Skeletal muscle satellite cell (primary cell): ENCODE measurements around the gene C2CD4C.
"Not testable (repeated sequence)": the region's sequence is repeated elsewhere in the genome, so short reads cannot be mapped to it uniquely, and the experiment has no call there.

Experiments used
- H3K27me3 ChIP-seq: 2 replicates; pipeline ENCODE4 v1.7.0; 2013; ENCODE audit warnings: low read length; ENCODE audit not compliant: control insufficient read depth, insufficient read depth
- H3K36me3 ChIP-seq: 2 replicates; pipeline ENCODE4 v1.7.0; 2013; ENCODE audit warnings: mild to moderate bottlenecking, control low read depth, low read length; ENCODE audit not compliant: insufficient read depth
- H3K4me1 ChIP-seq: 2 replicates; pipeline ENCODE4 v1.7.0; 2013; ENCODE audit warnings: low read length; ENCODE audit not compliant: control insufficient read depth, insufficient read depth
- H3K4me2 ChIP-seq: 2 replicates; pipeline ENCODE4 v1.7.0; 2013; ENCODE audit warnings: mild to moderate bottlenecking, low read length
- H3K4me3 ChIP-seq: 2 replicates; pipeline ENCODE4 v1.7.0; 2013; ENCODE audit warnings: low read length
- H3K9ac ChIP-seq: 2 replicates; pipeline ENCODE4 v1.7.0; 2013; ENCODE audit warnings: mild to moderate bottlenecking, low read depth, low read length, moderate library complexity
- H3K9me3 ChIP-seq: replicated peaks from 2 replicates; pipeline ENCODE4 v1.7.0; 2013; ENCODE audit warnings: mild to moderate bottlenecking, control low read depth, low read length

Gene C2CD4C

GRCh38 chr19:403221-404027 lies 5.5 kb downstream of the C2CD4C start:
- Histone ChIP-seq H3K9ac (no peak overlapping the region), H3K4me1 (no peaks in the 10 kb centered on the region), H3K27me3 (peaks cover 19% of the 10 kb centered on the region), H3K9me3 (no peaks in the 10 kb centered on the region), H3K4me2 (no peak overlapping the region), H3K4me3 (no peak overlapping the region), H3K36me3 (no peaks in the 10 kb centered on the region)

GRCh38 chr19:402786-403185 lies 6.2 kb downstream of the C2CD4C start:
- H3K9me3 ChIP-seq = no peaks in the 10 kb centered on the region
- H3K9ac ChIP-seq = no peak overlapping the region
- no peak overlapping the region for H3K4me3 ChIP-seq
- H3K4me1 ChIP-seq = no peaks in the 10 kb centered on the region
- no peaks in the 10 kb centered on the region for H3K36me3 ChIP-seq
- no peak overlapping the region for H3K4me2 ChIP-seq
- peaks cover 19% of the 10 kb centered on the region for H3K27me3 ChIP-seq

GRCh38 chr19:401866-402511 lies 7.0 kb downstream of the C2CD4C start:
- no peak overlapping the region for H3K4me2 ChIP-seq
- no peaks in the 10 kb centered on the region for H3K9me3 ChIP-seq
- H3K4me1 ChIP-seq = no peaks in the 10 kb centered on the region
- no peak overlapping the region for H3K4me3 ChIP-seq
- H3K27me3 ChIP-seq = peaks cover 19% of the 10 kb centered on the region
- no peaks in the 10 kb centered on the region for H3K36me3 ChIP-seq
- H3K9ac ChIP-seq = no peak overlapping the region

GRCh38 chr19:400976-401865 lies 7.7 kb downstream of the C2CD4C start:
- Histone ChIP-seq H3K36me3 (no peaks in the 10 kb centered on the region), H3K4me3 (no peak overlapping the region), H3K4me2 (no peak overlapping the region), H3K4me1 (no peaks in the 10 kb centered on the region), H3K27me3 (peaks cover 15% of the 10 kb centered on the region), H3K9ac (no peak overlapping the region), H3K9me3 (no peaks in the 10 kb centered on the region)

- Histone ChIP-seq H3K36me3 (no peaks in the 10 kb centered on the region), H3K4me3 (no peak overlapping the region), H3K4me1 (no peaks in the 10 kb centered on the region), H3K4me2 (no peak overlapping the region), H3K27me3 (peaks cover 6% of the 10 kb centered on the region), H3K9me3 (no peaks in the 10 kb centered on the region), H3K9ac (no peak overlapping the region)
Measured at GRCh38 chr19:399370-399769, 9.6 kb downstream of the C2CD4C start.

GRCh38 chr19:398719-399118 lies 10.2 kb downstream of the C2CD4C start:
- Histone ChIP-seq H3K36me3 (no peaks in the 10 kb centered on the region), H3K9me3 (no peaks in the 10 kb centered on the region)

GRCh38 chr19:397941-398706 lies 10.8 kb downstream of the C2CD4C start:
- Histone ChIP-seq H3K36me3 (no peaks in the 10 kb centered on the region), H3K9ac (no peak overlapping the region), H3K9me3 (peaks cover 2% of the 10 kb centered on the region), H3K4me3 (no peak overlapping the region), H3K27me3 (peaks cover 5% of the 10 kb centered on the region), H3K4me2 (no peak overlapping the region), H3K4me1 (no peaks in the 10 kb centered on the region)

More at GRCh38 chr19:398719-399118, 10.2 kb downstream of the C2CD4C start:
- H3K4me1 ChIP-seq = no peaks in the 10 kb centered on the region
- no peak overlapping the region for H3K4me3 ChIP-seq
- no peak overlapping the region for H3K4me2 ChIP-seq
- peaks cover 6% of the 10 kb centered on the region for H3K27me3 ChIP-seq
- H3K9ac ChIP-seq = no peak overlapping the region

- Histone ChIP-seq H3K9ac (no peak overlapping the region), H3K36me3 (no peaks in the 10 kb centered on the region), H3K4me3 (no peak overlapping the region), H3K4me2 (no peak overlapping the region), H3K27me3 (peaks cover 2% of the 10 kb centered on the region), H3K4me1 (no peaks in the 10 kb centered on the region), H3K9me3 (peaks cover 5% of the 10 kb centered on the region)
Measured at GRCh38 chr19:397321-397720, 11.6 kb downstream of the C2CD4C start.

- Histone ChIP-seq H3K9me3 (peaks cover 5% of the 10 kb centered on the region), H3K9ac (no peak overlapping the region), H3K4me2 (no peak overlapping the region)
Measured at GRCh38 chr19:395467-395866, 13.5 kb downstream of the C2CD4C start.

GRCh38 chr19:394857-395256 lies 14.1 kb downstream of the C2CD4C start:
- H3K4me2 ChIP-seq, H3K36me3 ChIP-seq, H3K4me1 ChIP-seq, H3K9ac ChIP-seq, H3K27me3 ChIP-seq, H3K9me3 ChIP-seq, H3K4me3 ChIP-seq: not testable (repeated sequence)

More at GRCh38 chr19:395467-395866, 13.5 kb downstream of the C2CD4C start:
- no peaks in the 10 kb centered on the region for H3K4me1 ChIP-seq
- H3K4me3 ChIP-seq = no peak overlapping the region
- H3K27me3 ChIP-seq = no peaks in the 10 kb centered on the region
- no peaks in the 10 kb centered on the region for H3K36me3 ChIP-seq

- not testable (repeated sequence) for H3K4me1 ChIP-seq, H3K4me2 ChIP-seq, H3K36me3 ChIP-seq, H3K4me3 ChIP-seq, H3K9ac ChIP-seq, H3K9me3 ChIP-seq, H3K27me3 ChIP-seq
Measured at GRCh38 chr19:393560-393959, 15.4 kb downstream of the C2CD4C start.
